GM19099 (cell line): ENCODE results near the gene NOBOX.

Experiments used
- POLR2A ChIP-seq: IDR thresholded peaks from 3 replicates; pipeline ENCODE4 v1.6.1; 2011; ENCODE audit warnings: low read depth; ENCODE audit not compliant: insufficient read length; ENCODE audit errors: extremely low read depth

The NOBOX gene

DNA sequence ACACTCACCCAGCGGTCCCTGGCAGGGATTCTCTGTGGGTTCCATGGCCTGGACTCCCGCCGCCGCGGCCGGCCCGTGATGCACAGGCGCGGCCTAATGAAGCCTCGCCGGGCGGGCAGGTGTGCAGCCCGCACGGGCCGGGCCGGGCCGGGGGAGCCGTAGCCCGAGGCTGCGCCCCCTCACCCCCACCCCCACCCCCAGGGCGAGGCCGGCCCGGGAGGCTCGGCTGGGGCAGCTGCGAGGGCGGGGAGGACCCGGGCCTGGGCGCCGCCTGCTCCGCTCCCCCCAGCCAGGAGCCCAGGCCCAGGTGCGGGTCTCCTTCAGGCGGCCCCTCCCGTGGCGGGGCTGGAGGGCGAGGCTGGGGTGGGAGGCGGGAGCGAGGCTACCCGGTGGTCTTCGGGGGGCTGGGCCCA, at the start of gene NOBOX:
Gene NOBOX, minus strand, starts transcription at position 45 of the 413 bp plus-strand sequence.
- TF ChIP-seq POLR2A: no peak

- TF ChIP-seq POLR2A: no peak
Observed at GRCh38 chr7:144452064-144452463, 48.6 kb upstream of the NOBOX start.

- no peak for TF ChIP-seq POLR2A
Observed at GRCh38 chr7:144445590-144445989, 42.1 kb upstream of the NOBOX start.

DNA sequence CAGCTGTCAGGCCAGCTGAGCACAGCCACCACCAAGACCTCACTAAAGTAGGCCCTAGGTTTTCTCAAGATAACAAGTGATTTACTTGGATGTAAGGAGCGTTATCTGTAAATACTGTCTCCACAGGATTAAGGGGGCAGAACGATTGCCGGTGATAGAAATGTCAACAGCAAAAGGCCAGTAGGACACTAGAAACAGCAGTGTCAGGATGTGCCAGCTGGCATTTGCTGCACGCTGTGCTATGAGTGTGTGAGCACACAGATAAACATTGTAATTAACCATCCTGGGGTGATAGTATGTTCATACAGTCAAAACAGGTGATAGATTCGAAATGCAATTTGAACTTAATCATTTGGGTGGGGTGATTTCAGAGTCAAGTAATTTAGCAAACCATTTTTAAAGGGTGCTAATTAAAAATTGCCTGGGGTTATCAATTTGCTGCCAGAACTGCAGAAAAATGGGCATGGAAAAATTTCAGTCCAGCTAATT, 36.3 kb upstream of the NOBOX start:
- TF ChIP-seq POLR2A: no peak

DNA sequence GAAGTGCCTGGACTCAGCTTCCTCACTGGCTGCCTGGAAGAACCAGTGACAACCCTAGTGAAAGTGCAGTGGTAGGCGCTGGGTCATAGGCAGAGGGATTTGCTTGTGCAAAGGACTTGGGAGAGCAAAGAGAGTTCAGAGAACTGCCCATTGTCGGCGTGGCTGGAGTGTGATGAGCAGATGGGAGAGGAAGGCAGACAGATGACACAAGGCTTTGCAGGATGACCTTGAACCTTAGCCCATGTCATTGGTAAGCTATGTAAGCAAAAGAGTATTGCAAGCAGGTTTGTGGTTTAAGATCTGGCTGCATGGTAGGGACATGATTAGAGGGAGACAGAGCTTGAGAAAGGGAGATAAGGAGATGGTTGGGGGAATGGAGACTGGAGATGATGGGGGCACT, 35.3 kb upstream of the NOBOX start:
- no peak for TF ChIP-seq POLR2A

- TF ChIP-seq POLR2A: no peak
Observed at GRCh38 chr7:144437370-144438191, 34.1 kb upstream of the NOBOX start.

GRCh38 chr7:144436500-144436899, 33.0 kb upstream of the NOBOX start:
- TF ChIP-seq POLR2A: no peak

- no peak for TF ChIP-seq POLR2A
Observed at GRCh38 chr7:144428431-144428830, 24.9 kb upstream of the NOBOX start.

DNA sequence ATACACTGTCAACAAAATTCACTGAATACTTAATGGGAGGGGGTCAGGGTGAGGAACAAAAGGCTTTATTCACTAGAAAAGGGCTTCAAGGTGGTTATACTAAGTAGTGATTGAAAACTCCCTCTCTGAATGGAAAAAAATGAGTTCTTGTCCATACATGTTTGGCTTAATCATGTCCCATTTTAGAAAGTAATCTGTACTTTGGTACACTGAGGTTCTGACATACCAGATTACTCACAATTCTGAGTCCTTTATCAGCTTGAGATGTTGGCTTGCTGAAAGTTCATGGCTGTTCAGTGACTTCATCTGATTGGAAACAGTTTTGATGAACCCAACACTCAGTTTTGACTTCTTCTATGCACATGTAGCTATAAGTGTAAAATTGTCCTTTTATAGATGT, 12.8 kb upstream of the NOBOX start:
- no peak for TF ChIP-seq POLR2A

DNA sequence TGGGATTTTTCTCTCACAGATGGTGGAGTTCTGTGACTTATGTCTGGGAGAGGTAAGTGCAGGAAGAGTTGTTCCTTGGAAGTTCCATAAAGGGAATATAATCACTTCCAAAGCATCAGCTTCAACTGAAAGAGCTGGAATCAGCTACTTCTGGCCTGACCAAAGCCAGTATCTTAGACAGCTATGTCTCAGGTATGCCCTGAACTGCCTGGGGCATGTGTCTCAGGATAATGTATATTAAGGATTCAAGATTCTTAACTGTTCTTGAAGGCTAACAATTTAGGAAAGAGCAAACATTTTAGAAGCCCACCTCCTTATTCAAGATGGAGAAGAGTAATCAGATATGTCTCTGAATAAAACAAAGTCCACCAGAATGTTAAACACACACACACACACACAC, 12.4 kb upstream of the NOBOX start:
- TF ChIP-seq POLR2A: no peak

DNA sequence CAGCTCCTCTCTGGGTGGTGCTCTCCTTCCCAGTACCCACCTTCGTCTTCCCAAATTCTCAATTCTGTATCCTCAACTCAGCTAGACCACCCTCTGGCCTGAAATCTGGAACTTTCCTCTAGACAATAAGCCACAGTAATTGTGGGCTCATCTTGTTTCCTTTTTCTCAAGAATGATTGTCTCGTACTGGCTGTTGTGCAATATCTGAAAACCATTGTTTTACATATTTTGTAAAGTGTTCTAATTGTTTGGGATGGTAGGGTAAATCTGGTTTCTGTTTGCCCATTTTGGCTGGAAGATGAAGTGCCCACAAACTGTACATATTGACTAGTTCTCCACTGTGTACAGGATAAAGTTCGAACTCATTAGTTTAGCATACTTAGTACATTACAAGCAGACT, 11.3 kb upstream of the NOBOX start:
- TF ChIP-seq POLR2A: no peak

DNA sequence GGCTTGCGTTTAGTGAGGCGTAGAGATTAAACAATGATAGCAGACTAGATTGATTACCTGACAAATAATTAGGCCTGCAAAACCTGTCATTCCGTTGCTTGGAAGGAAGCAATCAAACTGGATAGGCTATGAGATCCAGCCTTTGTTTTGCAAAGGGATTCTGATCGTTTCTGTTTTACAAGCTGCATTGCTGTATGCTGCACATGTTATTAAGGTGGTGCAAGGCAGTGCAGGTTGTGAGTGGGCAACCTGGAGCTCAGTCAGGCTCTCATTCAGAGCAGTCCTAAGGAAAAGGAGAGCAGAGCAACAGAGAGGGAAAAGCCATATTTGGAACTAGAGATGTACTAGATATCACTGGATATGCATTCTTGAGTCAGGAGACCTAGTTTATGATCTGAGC, 6.9 kb upstream of the NOBOX start:
- TF ChIP-seq POLR2A: no peak

- no peak for TF ChIP-seq POLR2A
Observed at GRCh38 chr7:144408121-144408520, 4.6 kb upstream of the NOBOX start.

DNA sequence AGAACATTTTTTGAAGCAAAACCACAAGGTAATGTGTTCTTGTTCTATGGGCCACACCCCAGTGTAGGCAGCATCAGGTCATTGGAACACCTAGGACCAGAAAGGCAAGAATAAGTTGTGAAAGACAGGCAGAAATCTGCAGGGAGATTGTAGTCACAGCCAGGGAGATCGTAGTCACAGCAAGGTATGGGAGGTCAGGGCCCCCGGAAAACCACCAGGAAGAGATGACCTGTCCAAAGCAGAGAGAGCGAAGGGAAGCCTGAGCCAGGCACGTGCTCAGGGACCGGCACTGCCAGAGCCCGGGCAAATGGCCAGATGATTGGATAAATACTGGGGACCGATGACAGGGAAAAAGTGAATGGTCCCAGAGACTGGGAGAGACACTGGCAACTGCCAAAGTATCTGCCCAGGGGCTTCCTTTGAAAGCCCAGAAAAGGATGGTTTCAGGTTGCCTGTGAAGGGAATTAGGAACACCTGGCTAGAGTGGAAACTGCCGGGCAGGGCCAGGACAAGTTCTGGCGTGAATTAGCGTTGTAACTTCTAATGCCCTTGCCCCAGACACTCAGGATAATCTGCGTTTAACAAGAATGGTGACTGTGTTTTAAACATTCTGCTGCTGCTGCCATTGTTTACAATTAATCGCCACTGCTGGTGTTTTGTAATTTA, 3.9 kb upstream of the NOBOX start:
- TF ChIP-seq POLR2A: no peak

- TF ChIP-seq POLR2A: no peak
Observed at GRCh38 chr7:144404946-144405345, 1.5 kb upstream of the NOBOX start.

GRCh38 chr7:144403102-144403501, 391 bp downstream of the NOBOX start:
- no peak for TF ChIP-seq POLR2A

GRCh38 chr7:144401490-144401889, 2.0 kb downstream of the NOBOX start:
- TF ChIP-seq POLR2A: no peak

- no peak for TF ChIP-seq POLR2A
Observed at GRCh38 chr7:144399946-144400345, 3.5 kb downstream of the NOBOX start.
